Mammary epithelial cell (primary cell): ENCODE measurements around the gene CTDSPL.

Experiments
- EZH2 ChIP-seq: IDR thresholded peaks from 2 replicates; pipeline ENCODE4 v1.6.1; 2012; ENCODE audit warnings: low read length, inconsistent platforms, borderline replicate concordance
- TF ChIP-seq, protein P1 (sequence below), 2 donors: IDR thresholded peaks in 1 of 2; conservative IDR thresholded peaks in 1 of 2; 2 replicates each; pipeline ENCODE4 v1.5.1; 2011 to 2012; ENCODE audit warnings: inconsistent platforms in 2 of 2, low read length in 2 of 2, mild to moderate bottlenecking in 2 of 2, control low read depth in 1 of 2, low read depth in 1 of 2; ENCODE audit not compliant: insufficient read depth in 1 of 2; ENCODE audit errors: extremely low read depth in 1 of 2

DNA sequence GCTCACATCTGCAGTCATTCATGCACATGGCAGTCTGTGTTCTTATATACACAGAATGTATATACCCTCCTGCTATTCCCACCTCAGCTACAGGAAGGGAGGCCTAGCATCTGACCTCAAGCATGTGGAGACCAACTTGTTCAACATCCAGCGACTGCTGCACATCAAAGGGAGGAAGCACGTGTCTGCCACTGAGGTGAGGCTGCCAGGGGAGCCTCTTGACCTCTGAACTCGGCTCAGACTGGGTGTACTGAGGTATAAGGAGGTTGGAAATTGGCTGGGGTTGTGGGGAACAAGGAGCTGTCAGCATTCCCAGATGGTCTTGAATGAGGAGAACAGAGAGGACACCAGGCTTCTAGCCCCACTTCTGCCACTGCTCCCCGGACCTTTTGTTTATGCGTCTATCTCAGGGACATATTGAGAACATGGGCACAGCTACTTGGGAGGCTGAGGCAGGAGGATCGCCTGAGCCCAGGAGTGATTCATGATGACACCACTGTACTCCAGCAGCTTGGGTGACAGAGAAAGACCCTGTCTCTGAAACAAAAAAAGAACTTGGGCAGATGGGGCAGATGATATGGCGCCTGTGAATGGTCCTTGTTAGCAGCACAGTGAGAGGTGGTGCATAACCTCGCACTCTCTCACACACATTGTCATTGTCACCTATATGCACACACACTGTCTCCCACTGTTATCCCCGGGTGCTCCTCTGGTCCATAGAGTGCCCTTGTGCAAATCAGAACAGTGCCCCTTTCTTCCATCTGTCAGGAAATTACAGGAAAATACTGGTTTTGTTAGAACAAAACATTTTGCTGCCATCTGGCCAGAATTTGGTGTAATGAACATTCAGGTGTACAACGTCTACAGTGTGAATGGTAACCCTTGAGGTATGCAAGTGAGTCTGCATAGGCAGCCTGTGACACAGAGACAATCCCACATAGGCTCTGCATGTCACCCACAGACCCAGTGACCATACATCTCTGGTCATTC lies 134.3 kb downstream of the CTDSPL start:
- TF ChIP-seq, protein P1, sequence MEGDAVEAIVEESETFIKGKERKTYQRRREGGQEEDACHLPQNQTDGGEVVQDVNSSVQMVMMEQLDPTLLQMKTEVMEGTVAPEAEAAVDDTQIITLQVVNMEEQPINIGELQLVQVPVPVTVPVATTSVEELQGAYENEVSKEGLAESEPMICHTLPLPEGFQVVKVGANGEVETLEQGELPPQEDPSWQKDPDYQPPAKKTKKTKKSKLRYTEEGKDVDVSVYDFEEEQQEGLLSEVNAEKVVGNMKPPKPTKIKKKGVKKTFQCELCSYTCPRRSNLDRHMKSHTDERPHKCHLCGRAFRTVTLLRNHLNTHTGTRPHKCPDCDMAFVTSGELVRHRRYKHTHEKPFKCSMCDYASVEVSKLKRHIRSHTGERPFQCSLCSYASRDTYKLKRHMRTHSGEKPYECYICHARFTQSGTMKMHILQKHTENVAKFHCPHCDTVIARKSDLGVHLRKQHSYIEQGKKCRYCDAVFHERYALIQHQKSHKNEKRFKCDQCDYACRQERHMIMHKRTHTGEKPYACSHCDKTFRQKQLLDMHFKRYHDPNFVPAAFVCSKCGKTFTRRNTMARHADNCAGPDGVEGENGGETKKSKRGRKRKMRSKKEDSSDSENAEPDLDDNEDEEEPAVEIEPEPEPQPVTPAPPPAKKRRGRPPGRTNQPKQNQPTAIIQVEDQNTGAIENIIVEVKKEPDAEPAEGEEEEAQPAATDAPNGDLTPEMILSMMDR (conservative IDR thresholded peaks at IDR 0.05 in 1 of 2, IDR thresholded peaks at IDR 0.05 in 1 of 2; ENCODE audit: extremely low read depth in 1 of 2, insufficient read depth in 1 of 2, low read depth in 1 of 2, low read length in 2 of 2) = no peak
- no peak for TF ChIP-seq EZH2
